ENCODE measurements around the gene CA5A.
A peak's percentile ranks its signal among the peaks of the same experiment; 100 is the strongest.
"Not testable (repeated sequence)": the region's sequence is repeated elsewhere in the genome, so short reads cannot be mapped to it uniquely, and the experiment has no call there.

The CA5A gene

GRCh38 chr16:87947356-87948118 lies 11.2 kb upstream of the CA5A start:
- DNase-seq: no peak

GRCh38 chr16:87946596-87947347 lies 10.4 kb upstream of the CA5A start:
- DNase-seq: no peak

- peak; percentile 93 for DNase-seq
Observed at GRCh38 chr16:87945351-87946042, 9.2 kb upstream of the CA5A start.

GRCh38 chr16:87942680-87943079 lies 6.4 kb upstream of the CA5A start:
- DNase-seq: no peak

- no peak for DNase-seq
Observed at GRCh38 chr16:87939562-87940423, 3.5 kb upstream of the CA5A start.

- no peak for DNase-seq
Observed at GRCh38 chr16:87938412-87938949, 2.2 kb upstream of the CA5A start.

- not testable (repeated sequence) for DNase-seq
Observed at GRCh38 chr16:87937231-87937542, 858 bp upstream of the CA5A start.

- DNase-seq: not testable (repeated sequence)
Observed at GRCh38 chr16:87936016-87936374, 334 bp downstream of the CA5A start.

GRCh38 chr16:87934752-87935425 lies 1.4 kb downstream of the CA5A start:
- not testable (repeated sequence) for DNase-seq

- DNase-seq: no peak
Observed at GRCh38 chr16:87933140-87933495, 3.2 kb downstream of the CA5A start.

GRCh38 chr16:87932475-87933139 lies 3.7 kb downstream of the CA5A start:
- DNase-seq: not testable (repeated sequence)

GRCh38 chr16:87931504-87931903 lies 4.8 kb downstream of the CA5A start:
- no peak for DNase-seq

- DNase-seq: no peak
Observed at GRCh38 chr16:87930456-87930855, 5.9 kb downstream of the CA5A start.

GRCh38 chr16:87929986-87930385 lies 6.3 kb downstream of the CA5A start:
- DNase-seq: no peak

GRCh38 chr16:87927195-87927562 lies 9.2 kb downstream of the CA5A start:
- DNase-seq: no peak

- DNase-seq: no peak
Observed at GRCh38 chr16:87926246-87927194, 9.8 kb downstream of the CA5A start.

- peak; percentile 73 for DNase-seq
Observed at GRCh38 chr16:87924811-87925670, 11.3 kb downstream of the CA5A start.

- DNase-seq: peak; percentile 72
Observed at GRCh38 chr16:87924041-87924810, 12.1 kb downstream of the CA5A start.
